Measurements from ENCODE around the gene TFF2.
A peak's percentile ranks its signal among the peaks of the same experiment; 100 is the strongest.

Gene TFF2

GRCh38 chr21:42385619-42386018 lies 34.8 kb upstream of the TFF2 start:
- no peak for TF ChIP-seq CTCF (IDR thresholded peaks at IDR 0.05; ENCODE audit: control extremely low read depth, extremely low read depth, low read depth, missing control alignments)
- ChIA-PET CTCF (no interaction called here), POLR2A (no interaction called here)
- no peak for DNase-seq (ENCODE audit: extremely low spot score)

GRCh38 chr21:42384989-42385388 lies 34.2 kb upstream of the TFF2 start:
- no peak for TF ChIP-seq CTCF (IDR thresholded peaks at IDR 0.05; ENCODE audit: control extremely low read depth, extremely low read depth, low read depth, missing control alignments)
- DNase-seq (ENCODE audit: extremely low spot score): no peak
- POLR2A ChIA-PET: no interaction called here
- CTCF ChIA-PET: no interaction called here

DNA sequence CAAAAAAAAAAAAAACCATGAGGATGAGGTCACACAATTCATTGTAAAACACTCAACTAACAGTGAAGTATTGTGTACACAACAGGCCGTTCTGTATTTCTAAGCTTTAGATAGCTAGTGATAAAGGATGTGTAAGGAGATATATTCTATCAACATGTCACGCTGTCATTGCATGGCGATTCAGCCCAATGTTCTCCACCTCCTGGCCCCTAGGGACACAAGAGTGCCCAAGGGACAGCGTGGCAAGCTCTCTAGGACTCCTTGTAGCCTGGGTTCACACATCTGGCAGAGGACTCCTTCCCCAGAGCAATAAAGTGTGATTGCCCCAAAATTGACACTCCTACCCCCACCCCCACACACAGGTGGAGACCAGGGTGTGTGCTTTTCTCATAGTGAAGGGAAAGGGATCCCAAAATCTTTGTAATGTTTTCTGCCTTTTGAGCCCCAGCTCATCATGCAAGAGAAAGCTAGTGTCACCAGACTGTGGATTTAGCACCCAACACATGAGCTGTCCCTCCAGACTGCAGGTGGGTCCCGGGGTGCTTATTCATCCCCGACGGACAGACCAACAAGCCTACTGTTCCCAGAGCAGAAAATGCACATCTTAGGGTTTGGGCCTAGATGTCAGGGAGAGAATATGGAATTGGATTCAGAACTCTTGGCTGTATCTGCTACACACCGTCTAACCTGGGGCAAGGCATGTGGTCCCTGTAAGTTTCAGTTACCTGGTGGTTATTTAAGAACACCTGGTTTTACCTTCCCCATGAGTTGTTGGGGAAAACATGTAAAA lies 33.6 kb upstream of the TFF2 start:
- POLR2A ChIA-PET: no interaction called here
- CTCF ChIA-PET: no interaction called here
- no peak for DNase-seq (ENCODE audit: extremely low spot score)
- TF ChIP-seq CTCF (IDR thresholded peaks at IDR 0.05; ENCODE audit: control extremely low read depth, extremely low read depth, low read depth, missing control alignments): no peak

- ChIA-PET CTCF (interaction anchor here (2.5 kb wide), 1 partner anchor 73 kb away, joined by 13 read pairs; no protein-coding TSS in a partner anchor), POLR2A (no interaction called here)
Measured at GRCh38 chr21:42383331-42383730, 32.5 kb upstream of the TFF2 start.

GRCh38 chr21:42382915-42383314 lies 32.1 kb upstream of the TFF2 start:
- no peak for DNase-seq (ENCODE audit: extremely low spot score)
- POLR2A ChIA-PET: no interaction called here
- CTCF ChIA-PET: interaction anchor here (1.2 to 2.5 kb wide), 2 partner anchors 33 to 73 kb away, joined by 3 to 13 read pairs; no protein-coding TSS in a partner anchor
- TF ChIP-seq CTCF (IDR thresholded peaks at IDR 0.05; ENCODE audit: control extremely low read depth, extremely low read depth, low read depth, missing control alignments): no peak

More at GRCh38 chr21:42383331-42383730, 32.5 kb upstream of the TFF2 start:
- TF ChIP-seq CTCF (IDR thresholded peaks at IDR 0.05; ENCODE audit: control extremely low read depth, extremely low read depth, low read depth, missing control alignments): no peak
- no peak for DNase-seq (ENCODE audit: extremely low spot score)

GRCh38 chr21:42381347-42381984 lies 30.7 kb upstream of the TFF2 start:
- POLR2A ChIA-PET: no interaction called here
- CTCF ChIA-PET: interaction anchor here (0.7 to 2.5 kb wide), 11 partner anchors 11 to 72 kb away, joined by 3 to 13 read pairs (median 4); partner anchors contain the start of gene UBASH3A
- peak; percentile 29 for TF ChIP-seq CTCF (IDR thresholded peaks at IDR 0.05; ENCODE audit: control extremely low read depth, extremely low read depth, low read depth, missing control alignments)
- no peak for DNase-seq (ENCODE audit: extremely low spot score)

Data from GM10248 (cell line).